ENCODE data around the gene C1QTNF3. TPM values are rescaled to one million over a fixed set of nuclear protein-coding genes. Genes with fewer than 3 reads are reported as not detected.
"Not testable (repeated sequence)": the region's sequence is repeated elsewhere in the genome, so short reads cannot be mapped to it uniquely, and the experiment has no call there.

The C1QTNF3 gene
- total and polyA plus RNA-seq, 7 donors, result 0.46 to 32.8 (median 13.3) TPM

DNA sequence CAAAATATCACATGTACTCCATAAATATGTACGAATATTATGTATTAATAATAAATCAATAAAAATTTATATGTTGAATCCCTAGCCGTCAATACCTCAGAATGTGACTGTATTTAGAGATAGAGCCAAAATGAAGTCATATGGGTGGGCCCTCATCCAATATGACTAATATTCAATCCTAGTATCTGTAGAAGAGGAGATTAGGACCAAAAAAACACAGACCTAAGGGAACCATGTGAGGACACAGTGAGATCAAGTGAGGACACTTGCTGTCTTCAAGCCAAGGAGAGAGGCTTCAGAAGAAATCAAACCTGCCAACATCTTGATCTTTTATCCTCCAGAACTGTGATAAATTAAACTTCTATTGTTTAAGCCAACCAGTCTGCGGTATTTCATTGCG is 31.5 kb downstream of the C1QTNF3 start:
- Histone ChIP-seq H3K9me3 (no peaks in the 10 kb centered on the region), H3K27me3 (no peaks in the 10 kb centered on the region), H3K4me1 (peaks cover 0 to 21% (median 16%) of the 10 kb centered on the region in 4 donors), H3K27ac (no peak overlapping the region), H3K36me3 (no peaks in the 10 kb centered on the region), H3K4me3 (no peak overlapping the region)
- WGBS, 2 donors, result 76 to 80% methylated on average over 4 of the region's 4 CpGs
- no peak for DNase-seq
- intact Hi-C loops (cut with DNase I), result no loop called here
- TF ChIP-seq POLR2A (IDR thresholded peaks at IDR 0.05) (no peak), POLR2AphosphoS5 (IDR thresholded peaks at IDR 0.05) (no peak), EP300 (IDR thresholded peaks at IDR 0.05) (no peak), CTCF (IDR thresholded peaks at IDR 0.05) (no peak)

- not testable (repeated sequence) for H3K27ac ChIP-seq
Observed at GRCh38 chr5:34010146-34010545, 32.9 kb downstream of the C1QTNF3 start.

GRCh38 chr5:34009610-34010009 is 33.4 kb downstream of the C1QTNF3 start:
- 20 to 30% methylated on average over 1 of the region's 1 CpG for WGBS, 2 donors
- H3K9me3 ChIP-seq, result no peaks in the 10 kb centered on the region
- H3K4me3 ChIP-seq, result no peak overlapping the region
- H3K36me3 ChIP-seq, result peaks cover 0 to 9% (median 0%) of the 10 kb centered on the region in 4 donors
- no peak for DNase-seq
- intact Hi-C loops (cut with DNase I), result loop anchor here (5.0 to 10.0 kb wide), 4 partner anchors 33 to 905 kb away; partner anchors contain the start of genes BRIX1, C1QTNF3 and RAD1
- TF ChIP-seq POLR2A (IDR thresholded peaks at IDR 0.05), result no peak
- TF ChIP-seq EP300 (IDR thresholded peaks at IDR 0.05), result no peak
- no peak for TF ChIP-seq CTCF (IDR thresholded peaks at IDR 0.05)
- TF ChIP-seq POLR2AphosphoS5 (IDR thresholded peaks at IDR 0.05), result no peak
- peaks cover 0 to 20% (median 12%) of the 10 kb centered on the region in 4 donors for H3K4me1 ChIP-seq
- H3K27me3 ChIP-seq, result no peaks in the 10 kb centered on the region
- H3K27ac ChIP-seq, result peak overlapping the region in 1 of 4 donors; percentile 94

More at GRCh38 chr5:34010146-34010545, 32.9 kb downstream of the C1QTNF3 start:
- H3K27me3 ChIP-seq; DNase-seq; intact Hi-C loops (cut with DNase I); H3K4me3 ChIP-seq; H3K9me3 ChIP-seq; H3K36me3 ChIP-seq: not testable (repeated sequence)
- peaks cover 0 to 20% (median 12%) of the 10 kb centered on the region in 4 donors for H3K4me1 ChIP-seq
- 20 to 58% methylated on average over 2 of the region's 2 CpGs for WGBS, 2 donors

- TF ChIP-seq CTCF (IDR thresholded peaks at IDR 0.05), result no peak
- TF ChIP-seq POLR2A (IDR thresholded peaks at IDR 0.05), result no peak
- no peak for TF ChIP-seq EP300 (IDR thresholded peaks at IDR 0.05)
- TF ChIP-seq POLR2AphosphoS5 (IDR thresholded peaks at IDR 0.05), result no peak
- H3K27ac ChIP-seq, result peak overlapping the region; percentile 90 to 94 (median 92)
- H3K4me3 ChIP-seq, result peak overlapping the region in 3 of 4 donors; percentile 66 to 73 (median 72)
- no peaks in the 10 kb centered on the region for H3K9me3 ChIP-seq
- no peak for DNase-seq
- WGBS, 2 donors, result 3% methylated on average over 1 of the region's 1 CpG
- peaks cover 0 to 17% (median under 1%) of the 10 kb centered on the region in 4 donors for H3K36me3 ChIP-seq
- H3K4me1 ChIP-seq, result peaks cover 0 to 20% (median 12%) of the 10 kb centered on the region in 4 donors
- intact Hi-C loops (cut with DNase I), result loop anchor here (5.0 to 10.0 kb wide), 4 partner anchors 33 to 906 kb away; partner anchors contain the start of genes BRIX1, C1QTNF3 and RAD1
- H3K27me3 ChIP-seq, result no peaks in the 10 kb centered on the region
Observed at GRCh38 chr5:34008802-34009201, 34.2 kb downstream of the C1QTNF3 start.

GRCh38 chr5:34007621-34008600 is 35.1 kb downstream of the C1QTNF3 start, which contains the start of gene AMACR:
Gene AMACR (minus strand): TSS chr5:34008050. CDS start chr5:34008019, 31 bp downstream.
- Histone ChIP-seq H3K9me3 (no peaks in the 10 kb centered on the region), H3K36me3 (peaks cover 0 to 24% (median 3%) of the 10 kb centered on the region in 4 donors), H3K4me1 (peaks cover 0 to 20% (median 12%) of the 10 kb centered on the region in 4 donors), H3K27me3 (no peaks in the 10 kb centered on the region), H3K27ac (peak within 1 kb of the TSS; percentile 90 to 94 (median 92)), H3K4me3 (peak within 1 kb of the TSS; percentile 60 to 73 (median 69))
- 0 to 1% methylated on average over 76 of the region's 76 CpGs for WGBS, 2 donors
- TF ChIP-seq POLR2A (IDR thresholded peaks at IDR 0.05), result peak; percentile 78
- no peak for TF ChIP-seq EP300 (IDR thresholded peaks at IDR 0.05)
- TF ChIP-seq POLR2AphosphoS5 (IDR thresholded peaks at IDR 0.05), result peak; percentile 80 to 90 (median 88)
- TF ChIP-seq CTCF (IDR thresholded peaks at IDR 0.05), result no peak
- peak; percentile 97 for DNase-seq
- intact Hi-C loops (cut with DNase I), result loop anchor here (5.0 to 10.0 kb wide), 4 partner anchors 34 to 907 kb away; partner anchors contain the start of genes BRIX1, C1QTNF3 and RAD1
